ENCODE data around the gene DAO.
"Not testable (repeated sequence)": the region's sequence is repeated elsewhere in the genome, so short reads cannot be mapped to it uniquely, and the experiment has no call there.

Gene DAO

DNA sequence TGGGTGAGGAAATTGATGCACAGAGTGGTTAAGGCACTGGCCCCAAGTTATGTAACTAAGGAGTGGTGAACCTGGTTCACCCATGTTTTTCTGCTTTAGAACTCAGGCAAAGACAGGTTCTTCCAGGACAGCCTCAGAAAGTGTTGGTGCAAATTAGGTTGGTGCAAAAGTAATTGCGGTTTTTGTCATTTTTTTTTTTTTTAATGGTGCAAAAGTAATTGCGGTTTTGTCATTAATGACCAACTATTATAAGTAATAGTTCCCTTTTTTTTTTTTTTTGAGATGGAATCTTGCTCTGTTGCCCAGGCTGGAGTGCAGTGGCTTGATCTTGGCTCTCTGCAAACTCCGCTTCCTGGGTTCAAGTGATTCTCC lies 17.3 kb upstream of the DAO start:
- no peak for DNase-seq (ENCODE audit: low read depth in 1 of 2, low spot score in 1 of 2)
- TF ChIP-seq, protein P1, sequence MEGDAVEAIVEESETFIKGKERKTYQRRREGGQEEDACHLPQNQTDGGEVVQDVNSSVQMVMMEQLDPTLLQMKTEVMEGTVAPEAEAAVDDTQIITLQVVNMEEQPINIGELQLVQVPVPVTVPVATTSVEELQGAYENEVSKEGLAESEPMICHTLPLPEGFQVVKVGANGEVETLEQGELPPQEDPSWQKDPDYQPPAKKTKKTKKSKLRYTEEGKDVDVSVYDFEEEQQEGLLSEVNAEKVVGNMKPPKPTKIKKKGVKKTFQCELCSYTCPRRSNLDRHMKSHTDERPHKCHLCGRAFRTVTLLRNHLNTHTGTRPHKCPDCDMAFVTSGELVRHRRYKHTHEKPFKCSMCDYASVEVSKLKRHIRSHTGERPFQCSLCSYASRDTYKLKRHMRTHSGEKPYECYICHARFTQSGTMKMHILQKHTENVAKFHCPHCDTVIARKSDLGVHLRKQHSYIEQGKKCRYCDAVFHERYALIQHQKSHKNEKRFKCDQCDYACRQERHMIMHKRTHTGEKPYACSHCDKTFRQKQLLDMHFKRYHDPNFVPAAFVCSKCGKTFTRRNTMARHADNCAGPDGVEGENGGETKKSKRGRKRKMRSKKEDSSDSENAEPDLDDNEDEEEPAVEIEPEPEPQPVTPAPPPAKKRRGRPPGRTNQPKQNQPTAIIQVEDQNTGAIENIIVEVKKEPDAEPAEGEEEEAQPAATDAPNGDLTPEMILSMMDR (IDR thresholded peaks at IDR 0.05; ENCODE audit: insufficient read depth, low read length) = no peak
- TF ChIP-seq SPI1 (IDR thresholded peaks at IDR 0.05; ENCODE audit: borderline replicate concordance, low read depth) (no peak), GABPA (IDR thresholded peaks at IDR 0.05; ENCODE audit: low read depth) (no peak)
- TF ChIP-seq, protein P2, sequence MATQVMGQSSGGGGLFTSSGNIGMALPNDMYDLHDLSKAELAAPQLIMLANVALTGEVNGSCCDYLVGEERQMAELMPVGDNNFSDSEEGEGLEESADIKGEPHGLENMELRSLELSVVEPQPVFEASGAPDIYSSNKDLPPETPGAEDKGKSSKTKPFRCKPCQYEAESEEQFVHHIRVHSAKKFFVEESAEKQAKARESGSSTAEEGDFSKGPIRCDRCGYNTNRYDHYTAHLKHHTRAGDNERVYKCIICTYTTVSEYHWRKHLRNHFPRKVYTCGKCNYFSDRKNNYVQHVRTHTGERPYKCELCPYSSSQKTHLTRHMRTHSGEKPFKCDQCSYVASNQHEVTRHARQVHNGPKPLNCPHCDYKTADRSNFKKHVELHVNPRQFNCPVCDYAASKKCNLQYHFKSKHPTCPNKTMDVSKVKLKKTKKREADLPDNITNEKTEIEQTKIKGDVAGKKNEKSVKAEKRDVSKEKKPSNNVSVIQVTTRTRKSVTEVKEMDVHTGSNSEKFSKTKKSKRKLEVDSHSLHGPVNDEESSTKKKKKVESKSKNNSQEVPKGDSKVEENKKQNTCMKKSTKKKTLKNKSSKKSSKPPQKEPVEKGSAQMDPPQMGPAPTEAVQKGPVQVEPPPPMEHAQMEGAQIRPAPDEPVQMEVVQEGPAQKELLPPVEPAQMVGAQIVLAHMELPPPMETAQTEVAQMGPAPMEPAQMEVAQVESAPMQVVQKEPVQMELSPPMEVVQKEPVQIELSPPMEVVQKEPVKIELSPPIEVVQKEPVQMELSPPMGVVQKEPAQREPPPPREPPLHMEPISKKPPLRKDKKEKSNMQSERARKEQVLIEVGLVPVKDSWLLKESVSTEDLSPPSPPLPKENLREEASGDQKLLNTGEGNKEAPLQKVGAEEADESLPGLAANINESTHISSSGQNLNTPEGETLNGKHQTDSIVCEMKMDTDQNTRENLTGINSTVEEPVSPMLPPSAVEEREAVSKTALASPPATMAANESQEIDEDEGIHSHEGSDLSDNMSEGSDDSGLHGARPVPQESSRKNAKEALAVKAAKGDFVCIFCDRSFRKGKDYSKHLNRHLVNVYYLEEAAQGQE (IDR thresholded peaks at IDR 0.05; ENCODE audit: insufficient replicate concordance, low read depth) = no peak
- no peak overlapping the region for H3K4me3 ChIP-seq (replicated peaks; ENCODE audit: insufficient read depth, low read length)
- peak overlapping the region; percentile 28; the same call in 1 of the 2 replicates for H3K27ac ChIP-seq (replicated peaks)
- H3K27me3 ChIP-seq (ENCODE audit: insufficient read depth, poor library complexity, severe bottlenecking) = no peaks in the 10 kb centered on the region

DNA sequence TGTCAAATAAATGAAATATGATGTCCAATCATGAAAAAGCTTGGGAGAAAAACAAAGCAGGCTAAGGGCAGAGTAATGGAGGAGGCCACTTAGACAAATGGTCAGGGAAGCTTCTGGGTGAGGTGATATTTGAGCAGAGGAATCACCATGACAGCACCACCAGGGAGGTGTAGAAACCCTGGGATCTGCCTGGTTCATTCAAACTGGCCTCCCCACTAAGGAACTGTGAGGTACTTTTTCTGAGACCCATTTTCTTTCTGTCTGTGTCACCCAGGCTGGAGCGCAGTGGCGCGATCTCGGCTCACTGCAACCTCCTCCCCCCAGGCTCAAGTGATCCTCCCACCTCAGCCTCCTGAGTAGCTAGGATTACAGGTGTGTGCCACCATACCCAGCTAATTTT lies 14.7 kb upstream of the DAO start:
- H3K27ac ChIP-seq (replicated peaks) = no peak overlapping the region
- no peak for DNase-seq (ENCODE audit: low read depth in 1 of 2, low spot score in 1 of 2)
- no peaks in the 10 kb centered on the region for H3K27me3 ChIP-seq (ENCODE audit: insufficient read depth, poor library complexity, severe bottlenecking)
- TF ChIP-seq, protein P2 (IDR thresholded peaks at IDR 0.05; ENCODE audit: insufficient replicate concordance, low read depth) = no peak
- TF ChIP-seq, protein P1 (IDR thresholded peaks at IDR 0.05; ENCODE audit: insufficient read depth, low read length) = no peak
- H3K4me3 ChIP-seq (replicated peaks; ENCODE audit: insufficient read depth, low read length) = no peak overlapping the region

DNA sequence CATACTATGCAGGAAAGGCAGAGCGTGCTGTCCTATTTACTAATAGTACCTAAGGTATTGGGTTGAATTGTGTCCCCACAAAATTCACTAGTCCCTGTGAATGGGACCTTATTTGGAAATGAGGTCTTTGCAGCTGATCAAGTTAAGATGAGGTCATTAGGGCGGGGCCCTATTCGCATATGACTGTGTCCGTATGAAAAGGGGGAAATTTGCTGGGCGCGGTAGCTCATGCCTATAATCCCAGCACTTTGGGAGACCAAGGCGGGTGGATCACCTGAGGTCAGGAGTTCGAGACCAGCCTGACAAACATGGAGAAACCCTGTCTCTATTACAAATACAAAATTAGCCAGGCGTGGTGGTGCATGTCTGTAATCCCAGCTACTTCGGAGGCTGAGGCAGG lies 13.8 kb upstream of the DAO start:
- not testable (repeated sequence) for H3K27me3 ChIP-seq (ENCODE audit: insufficient read depth, poor library complexity, severe bottlenecking); H3K27ac ChIP-seq (replicated peaks); H3K4me3 ChIP-seq (replicated peaks; ENCODE audit: insufficient read depth, low read length); DNase-seq (ENCODE audit: low read depth in 1 of 2, low spot score in 1 of 2)

DNA sequence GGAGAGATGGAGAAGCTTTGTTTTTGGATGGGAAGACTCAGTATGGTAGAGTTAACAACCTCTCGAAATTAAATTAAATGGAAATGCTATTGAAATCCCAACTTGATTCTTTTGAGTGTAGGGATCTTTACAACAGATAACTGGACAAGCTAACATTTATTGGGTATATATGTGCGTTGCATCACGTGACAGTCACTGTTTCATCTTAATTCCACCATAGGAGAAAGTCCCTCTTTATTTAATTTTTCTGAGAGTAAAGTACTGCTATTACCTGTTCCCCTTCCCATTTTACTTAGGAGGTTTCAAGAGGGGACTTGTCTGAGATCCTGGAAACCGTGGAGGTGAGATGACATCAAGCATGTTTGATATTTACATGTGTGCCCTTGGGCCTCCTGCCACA lies 11.1 kb upstream of the DAO start:
- no peak overlapping the region for H3K4me3 ChIP-seq (replicated peaks; ENCODE audit: insufficient read depth, low read length)
- TF ChIP-seq, protein P2 (IDR thresholded peaks at IDR 0.05; ENCODE audit: insufficient replicate concordance, low read depth) = no peak
- TF ChIP-seq GABPA (IDR thresholded peaks at IDR 0.05; ENCODE audit: low read depth) (no peak), SPI1 (IDR thresholded peaks at IDR 0.05; ENCODE audit: borderline replicate concordance, low read depth) (no peak), POLR2AphosphoS5 (IDR thresholded peaks at IDR 0.05; ENCODE audit: low read depth) (no peak)
- TF ChIP-seq, protein P1 (IDR thresholded peaks at IDR 0.05; ENCODE audit: insufficient read depth, low read length) = no peak
- no peaks in the 10 kb centered on the region for H3K27me3 ChIP-seq (ENCODE audit: insufficient read depth, poor library complexity, severe bottlenecking)
- H3K27ac ChIP-seq (replicated peaks) = no peak overlapping the region
- DNase-seq (ENCODE audit: low read depth in 1 of 2, low spot score in 1 of 2) = no peak

Data from HL-60 (cell line).